H1 (cell line): Measurements from ENCODE around the gene DNAJB13.

Source experiments
- EP300 ChIP-seq, 2 experiments: IDR thresholded peaks; 1 replicate in 1 of 2; 2 replicates in 1 of 2; pipeline ENCODE4 v1.6.1; 2011 to 2012; ENCODE audit warnings: low read depth in 2 of 2, low read length in 2 of 2, mild to moderate bottlenecking in 2 of 2, borderline replicate concordance in 1 of 2, inconsistent platforms in 1 of 2, moderate library complexity in 1 of 2
- EZH2 ChIP-seq: fragments of 200-600 bp; sonication (generic); IDR thresholded peaks from 2 replicates; pipeline ENCODE4 v1.7.1; 2012; ENCODE audit warnings: low read depth, mild to moderate bottlenecking, moderate library complexity, low read length, inconsistent platforms; ENCODE audit not compliant: severe bottlenecking
- POLR2A ChIP-seq, 2 experiments: IDR thresholded peaks; 1 replicate in 1 of 2; 2 replicates in 1 of 2; pipeline ENCODE4 v1.6.1; 2011; ENCODE audit warnings: low read depth in 2 of 2, low read length in 2 of 2, mild to moderate bottlenecking in 2 of 2; ENCODE audit errors: control extremely low read depth in 1 of 2
- POLR2AphosphoS5 ChIP-seq: IDR thresholded peaks from 2 replicates; pipeline ENCODE4 v1.6.1; 2011; ENCODE audit warnings: low read depth, low read length
- SRF ChIP-seq: IDR thresholded peaks from 2 replicates; pipeline ENCODE4 v1.6.1; 2011; ENCODE audit warnings: mild to moderate bottlenecking, low read depth, low read length, moderate library complexity
- SUZ12 ChIP-seq: fragments of 200-600 bp; sonication (generic); IDR thresholded peaks from 2 replicates; pipeline ENCODE4 v1.6.1; 2012; ENCODE audit warnings: mild to moderate bottlenecking, inconsistent platforms, low read length, moderate library complexity, mixed read lengths
- TCF12 ChIP-seq: IDR thresholded peaks from 2 replicates; pipeline ENCODE4 v1.6.1; 2011; ENCODE audit warnings: low read depth, mild to moderate bottlenecking, low read length
- TEAD4 ChIP-seq: IDR thresholded peaks from 2 replicates; pipeline ENCODE4 v1.6.1; 2012; ENCODE audit warnings: low read depth, low read length, inconsistent platforms, mixed read lengths
- YY1 ChIP-seq: IDR thresholded peaks from 2 replicates; pipeline ENCODE4 v1.6.1; 2011; ENCODE audit warnings: low read depth, mild to moderate bottlenecking, low read length

DNA sequence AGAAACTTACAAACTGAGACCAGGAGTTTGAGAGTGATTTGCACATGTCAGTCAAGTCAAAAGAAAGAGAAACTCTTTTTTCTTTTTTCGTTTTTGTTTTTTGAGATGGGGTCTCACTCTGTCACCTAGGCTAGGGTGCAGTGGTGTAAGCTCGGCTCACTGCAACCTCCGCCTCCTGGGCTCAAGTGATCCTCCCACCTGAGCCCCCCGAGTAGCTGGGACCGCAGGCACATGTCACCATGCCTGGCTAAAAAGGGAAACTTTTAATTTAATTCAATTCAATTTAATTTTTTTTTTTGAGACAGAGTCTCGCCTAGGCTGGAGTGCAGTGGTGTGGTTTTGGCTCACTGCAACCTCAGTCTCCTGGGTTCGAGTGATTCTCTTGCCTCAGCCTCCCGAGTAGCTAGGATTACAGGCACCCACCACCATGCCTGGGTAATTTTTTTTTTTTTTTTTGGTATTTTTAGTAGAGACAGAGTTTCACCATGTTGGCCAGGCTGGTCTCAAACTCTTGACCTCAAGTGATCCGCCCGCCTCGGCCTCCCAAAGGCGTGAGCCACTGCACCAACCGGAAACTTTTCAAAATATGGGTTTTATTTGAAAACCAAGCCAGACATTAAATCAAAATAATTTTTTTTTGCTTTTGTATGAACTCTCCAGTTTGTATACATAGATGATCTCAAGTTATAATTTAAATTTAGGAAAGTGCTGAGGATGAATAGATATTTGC is 48.2 kb downstream of the DNAJB13 start:
- TF ChIP-seq TCF12 = no peak
- no peak for TF ChIP-seq TEAD4
- no peak for TF ChIP-seq YY1
- TF ChIP-seq SRF = no peak
- no peak for TF ChIP-seq POLR2AphosphoS5
- TF ChIP-seq EP300 (IDR thresholded peaks at IDR 0.05; ENCODE audit: borderline replicate concordance in 1 of 2, low read depth in 2 of 2, low read length in 2 of 2) = no peak
- TF ChIP-seq EZH2 = no peak
- TF ChIP-seq POLR2A (IDR thresholded peaks at IDR 0.05; ENCODE audit: control extremely low read depth in 1 of 2, low read depth in 2 of 2, low read length in 2 of 2) = no peak
- no peak for TF ChIP-seq SUZ12
